GM21381 (cell line): ENCODE results near the gene CARD8.

Source experiments
- ATAC-seq: cut with Tn5 transposase; IDR thresholded peaks from one replicate; pipeline ENCODE4 v1.9.1; 2021; ENCODE audit warnings: mild to moderate bottlenecking, moderate library complexity; ENCODE audit not compliant: unreplicated experiment

CARD8 gene

GRCh38 chr19:48216933-48217332 lies 38.8 kb downstream of the CARD8 start:
- no peak for ATAC-seq

DNA sequence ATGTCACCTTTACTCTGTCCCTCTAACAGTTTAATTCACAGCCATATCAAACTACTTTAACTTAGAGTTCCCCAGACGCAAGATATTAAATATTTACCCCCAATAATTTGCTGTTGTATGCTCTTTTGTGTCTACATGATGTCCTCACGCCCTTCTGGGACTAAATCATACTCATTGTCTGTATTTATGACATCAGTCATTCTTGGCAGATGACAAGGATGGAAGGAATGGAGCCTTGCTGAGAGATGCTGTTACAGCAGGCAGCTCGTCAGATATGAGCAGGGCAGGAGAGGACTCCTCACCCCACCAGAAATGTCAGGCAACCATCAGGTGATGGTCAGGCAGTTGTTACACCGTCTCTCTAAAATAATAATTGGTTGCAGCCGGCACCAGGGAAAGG lies 41.8 kb downstream of the CARD8 start:
- ATAC-seq: no peak

- no peak for ATAC-seq
Measured at GRCh38 chr19:48210005-48210404, 45.7 kb downstream of the CARD8 start.

GRCh38 chr19:48206397-48207093 lies 49.2 kb downstream of the CARD8 start:
- ATAC-seq: no peak

- peak; percentile 90 for ATAC-seq
Measured at GRCh38 chr19:48203794-48204628, 51.7 kb downstream of the CARD8 start.

- no peak for ATAC-seq
Measured at GRCh38 chr19:48203222-48203793, 52.4 kb downstream of the CARD8 start.

- no peak for ATAC-seq
Measured at GRCh38 chr19:48196933-48197665, 58.6 kb downstream of the CARD8 start.

GRCh38 chr19:48196321-48196763 lies 59.4 kb downstream of the CARD8 start:
- no peak for ATAC-seq

- ATAC-seq: no peak
Measured at GRCh38 chr19:48194844-48195830, 60.6 kb downstream of the CARD8 start.

- ATAC-seq: no peak
Measured at GRCh38 chr19:48194041-48194843, 61.5 kb downstream of the CARD8 start.

DNA sequence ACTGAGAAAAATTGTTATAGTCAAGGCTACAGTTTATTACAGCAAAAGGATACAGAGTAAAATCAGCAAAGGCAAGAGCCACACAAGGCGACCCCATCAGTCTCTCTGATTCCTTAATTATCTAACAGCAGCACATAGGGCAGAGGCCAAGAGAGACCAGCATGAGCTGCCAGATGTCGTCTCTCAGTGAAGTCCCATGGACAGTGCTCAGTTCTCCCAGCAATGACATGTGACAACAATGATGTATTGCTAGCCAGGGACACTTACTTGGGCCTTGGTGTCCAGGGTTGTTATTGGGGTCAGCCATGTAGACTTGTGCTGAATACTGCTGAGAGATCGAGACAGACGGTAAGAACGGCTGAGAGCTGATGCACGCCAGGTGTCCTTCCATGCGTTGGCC lies 63.0 kb downstream of the CARD8 start:
- ATAC-seq: no peak

GRCh38 chr19:48190885-48191284 lies 64.8 kb downstream of the CARD8 start:
- no peak for ATAC-seq

GRCh38 chr19:48190288-48190884 lies 65.3 kb downstream of the CARD8 start:
- no peak for ATAC-seq

- peak; percentile 60 for ATAC-seq
Measured at GRCh38 chr19:48186541-48186991, 69.1 kb downstream of the CARD8 start.

DNA sequence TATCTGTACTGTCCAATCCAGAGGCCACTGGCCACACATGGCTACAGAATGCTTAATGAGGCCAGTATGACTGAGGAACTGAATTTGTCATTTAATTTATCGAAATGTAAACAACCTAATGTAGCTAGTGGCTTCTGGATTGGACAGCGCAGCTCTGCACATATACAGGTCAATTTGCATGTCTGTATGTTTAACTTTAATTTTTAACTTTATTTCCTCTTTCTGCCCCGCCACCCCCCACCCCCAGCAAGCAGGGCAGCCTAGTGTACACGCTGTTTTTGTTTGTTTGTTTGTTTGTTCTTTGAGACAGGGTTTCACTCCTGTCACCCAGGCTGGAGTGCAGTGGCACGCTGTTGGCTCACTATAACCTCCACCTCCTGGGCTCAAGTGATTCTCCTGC lies 69.7 kb downstream of the CARD8 start:
- ATAC-seq: peak; percentile 41

- ATAC-seq: no peak
Measured at GRCh38 chr19:48183356-48183755, 72.4 kb downstream of the CARD8 start.

DNA sequence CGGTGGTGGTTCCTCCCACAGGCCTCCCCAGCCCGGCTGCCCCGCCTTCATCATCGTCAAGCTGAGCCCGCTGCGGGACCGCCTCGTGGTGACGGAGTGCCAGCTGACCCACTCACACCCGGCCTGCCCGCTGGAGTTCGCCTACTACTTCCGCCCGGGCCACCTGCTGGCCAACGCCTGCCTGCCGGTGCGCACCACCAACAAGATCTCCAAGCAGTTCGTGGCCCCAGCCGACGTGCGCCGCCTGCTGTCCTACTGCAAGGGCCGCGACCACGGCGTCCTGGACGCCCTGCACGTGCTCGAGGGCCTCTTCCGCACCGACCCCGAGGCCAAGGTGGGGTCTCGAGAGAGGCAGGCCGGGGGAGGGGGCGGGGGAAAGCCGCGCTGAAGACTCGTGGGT lies 73.3 kb downstream of the CARD8 start:
- no peak for ATAC-seq

DNA sequence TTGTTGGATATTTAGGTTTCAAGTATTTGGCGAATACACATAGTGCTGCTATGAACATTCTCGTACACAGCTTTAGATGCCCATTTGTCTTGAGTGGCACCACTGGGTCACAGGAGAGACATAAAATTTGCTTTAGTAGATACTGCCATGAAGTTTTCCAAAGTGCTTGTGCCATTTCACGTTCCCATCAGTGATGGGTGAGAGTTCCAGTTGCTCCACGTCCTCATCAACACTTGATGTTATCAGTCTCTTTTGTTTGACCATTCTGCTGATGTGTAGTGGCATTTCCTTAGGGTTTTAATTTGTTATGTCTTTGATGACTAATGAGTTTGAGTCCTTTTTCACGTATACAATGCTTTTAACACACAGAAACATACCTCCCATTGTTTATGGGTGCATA lies 74.2 kb downstream of the CARD8 start:
- ATAC-seq: no peak

- ATAC-seq: no peak
Measured at GRCh38 chr19:48176226-48176625, 79.5 kb downstream of the CARD8 start.
